ENCODE measurements around the gene GRM4. TPM values are rescaled to one million over a fixed set of nuclear protein-coding genes. Genes with fewer than 3 reads are reported as not detected.

Gene GRM4
- total RNA-seq, 2 experiments from 2014 or later, result 0.05 TPM; not detected in 1

DNA sequence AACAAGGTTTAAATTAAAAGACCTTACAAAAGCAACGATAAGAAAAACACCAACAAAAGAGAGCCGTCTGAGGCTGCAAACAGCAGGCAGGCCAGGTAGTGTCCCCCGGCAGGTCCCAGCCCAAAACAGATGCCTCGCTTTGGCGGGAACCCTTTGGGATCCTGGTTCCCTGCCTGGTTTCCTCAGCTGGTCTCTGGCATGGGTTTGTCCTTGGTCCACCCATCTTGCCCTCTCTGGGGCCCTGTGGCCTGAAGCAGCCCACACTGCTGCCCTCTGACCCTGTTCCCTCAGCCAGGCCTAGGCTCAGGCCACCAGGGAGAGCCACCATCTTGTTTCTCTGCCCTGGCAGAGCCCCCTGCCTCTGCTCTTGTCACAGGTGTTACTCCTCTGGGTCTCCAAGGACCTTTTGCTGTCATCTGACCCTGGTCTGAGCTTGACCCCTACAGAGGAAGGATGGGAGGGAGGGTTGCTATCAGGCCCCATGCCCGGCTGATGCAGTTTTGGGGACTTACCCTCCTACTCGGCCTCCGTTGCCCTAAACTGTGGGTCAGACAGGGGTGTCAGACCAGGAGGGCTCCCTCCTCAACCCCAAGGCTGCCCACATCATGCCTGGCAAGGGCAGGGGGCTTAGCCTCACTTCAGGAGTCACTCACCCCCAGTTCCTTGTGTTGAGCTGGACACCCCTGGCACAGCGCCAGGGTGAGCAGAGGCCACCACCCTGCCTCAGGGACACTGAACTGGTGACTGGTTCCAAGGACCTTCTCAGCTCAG lies 30.6 kb upstream of the GRM4 start:
- intact Hi-C loops (cut with micrococcal nuclease), result no loop called here
- DNase-seq, result no peak
- POLR2A ChIA-PET, result no interaction called here
- Mint-ChIP-seq H3K27ac (no peak overlapping the region), H3K4me3 (no peak overlapping the region), H3K36me3 (no peaks in the 10 kb centered on the region), H3K27me3 (no peaks in the 10 kb centered on the region), H3K9me3 (no peaks in the 10 kb centered on the region), H3K4me1 (ENCODE audit: low read depth) (peaks cover 2% of the 10 kb centered on the region)
- CTCF ChIA-PET, result no interaction called here

DNA sequence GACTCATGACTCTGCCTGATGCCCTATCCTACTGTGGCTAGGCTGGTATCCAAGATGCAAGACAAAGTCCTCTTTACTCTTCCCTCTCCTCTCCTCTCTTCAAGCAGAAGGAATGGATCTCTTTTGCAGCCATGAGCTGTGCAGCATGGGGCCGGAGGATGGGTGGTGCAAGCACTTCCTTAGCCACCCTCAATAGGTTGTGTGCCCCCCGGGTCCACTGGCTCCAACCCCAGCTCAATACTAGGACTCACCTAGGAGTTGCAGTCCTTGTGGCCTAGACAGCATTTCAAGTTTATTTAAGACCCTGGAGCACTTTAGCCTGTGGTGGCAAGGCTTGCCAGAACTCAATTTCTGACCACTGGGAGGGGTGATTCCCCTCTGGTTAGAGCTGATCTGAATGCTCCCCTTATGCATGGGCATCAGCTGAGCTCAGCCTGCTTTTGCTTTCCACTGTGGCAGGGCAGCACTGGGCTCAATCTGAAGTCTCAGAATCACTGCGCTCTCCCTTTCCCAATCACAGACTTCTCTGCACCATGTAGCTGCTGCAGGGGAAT lies 29.0 kb upstream of the GRM4 start:
- Mint-ChIP-seq H3K9me3 (no peaks in the 10 kb centered on the region), H3K4me1 (ENCODE audit: low read depth) (peaks cover 4% of the 10 kb centered on the region), H3K27ac (no peak overlapping the region), H3K36me3 (no peaks in the 10 kb centered on the region), H3K4me3 (no peak overlapping the region), H3K27me3 (no peaks in the 10 kb centered on the region)
- ChIA-PET CTCF (interaction anchor here (1.6 kb wide), 1 partner anchor 22 kb away, joined by 6 read pairs; no protein-coding TSS in a partner anchor), POLR2A (no interaction called here)
- DNase-seq, result peak; percentile 4
- intact Hi-C loops (cut with micrococcal nuclease), result no loop called here

DNA sequence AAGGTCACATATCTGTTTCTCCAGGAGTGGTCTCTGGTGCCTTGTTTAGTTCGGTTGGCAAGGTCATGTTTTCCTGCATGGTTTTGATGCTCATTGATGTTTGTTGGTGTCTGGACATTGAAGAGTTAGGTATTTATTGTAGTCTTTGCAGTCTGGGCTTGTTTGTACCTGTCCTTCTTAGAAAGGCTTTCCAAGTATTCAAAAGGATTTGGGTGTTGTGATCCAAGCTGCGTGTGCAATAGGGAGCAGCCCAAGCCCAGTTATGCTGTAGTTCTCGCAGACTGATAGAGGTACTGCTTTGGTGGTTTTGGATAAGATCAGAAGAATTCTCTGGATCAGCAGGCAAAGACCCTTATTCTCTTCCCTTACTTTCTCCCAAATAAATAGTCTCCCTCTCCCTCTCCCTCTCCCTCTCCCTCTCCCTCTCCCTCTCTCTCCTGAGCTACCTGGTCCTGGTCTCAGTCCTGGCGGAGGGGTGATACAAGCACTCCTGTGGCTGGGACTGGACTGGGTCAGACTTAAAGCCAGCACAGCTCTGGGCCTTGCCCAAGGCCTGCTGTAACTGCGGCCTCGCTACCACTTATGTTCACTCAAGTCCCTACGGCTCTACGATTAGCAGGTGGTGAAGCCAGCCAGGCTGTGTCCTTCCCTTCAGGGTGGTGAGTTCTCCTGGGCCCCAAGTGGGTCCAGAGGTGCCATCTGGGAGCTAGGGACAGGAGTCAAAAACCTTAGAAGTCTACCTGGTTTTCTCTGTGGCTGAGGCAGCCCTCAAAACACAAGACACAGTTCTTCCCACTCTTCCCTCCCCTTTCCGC lies 27.3 kb upstream of the GRM4 start:
- ChIA-PET POLR2A (no interaction called here), CTCF (interaction anchor here (0.7 kb wide), 1 partner anchor 243 kb away, joined by 3 read pairs; no protein-coding TSS in a partner anchor)
- peaks cover 6% of the 10 kb centered on the region for H3K4me1 Mint-ChIP-seq (ENCODE audit: low read depth)
- intact Hi-C loops (cut with micrococcal nuclease), result no loop called here
- H3K36me3 Mint-ChIP-seq, result no peaks in the 10 kb centered on the region
- no peak overlapping the region for H3K27ac Mint-ChIP-seq
- no peaks in the 10 kb centered on the region for H3K27me3 Mint-ChIP-seq
- no peaks in the 10 kb centered on the region for H3K9me3 Mint-ChIP-seq
- H3K4me3 Mint-ChIP-seq, result no peak overlapping the region
- no peak for DNase-seq

DNA sequence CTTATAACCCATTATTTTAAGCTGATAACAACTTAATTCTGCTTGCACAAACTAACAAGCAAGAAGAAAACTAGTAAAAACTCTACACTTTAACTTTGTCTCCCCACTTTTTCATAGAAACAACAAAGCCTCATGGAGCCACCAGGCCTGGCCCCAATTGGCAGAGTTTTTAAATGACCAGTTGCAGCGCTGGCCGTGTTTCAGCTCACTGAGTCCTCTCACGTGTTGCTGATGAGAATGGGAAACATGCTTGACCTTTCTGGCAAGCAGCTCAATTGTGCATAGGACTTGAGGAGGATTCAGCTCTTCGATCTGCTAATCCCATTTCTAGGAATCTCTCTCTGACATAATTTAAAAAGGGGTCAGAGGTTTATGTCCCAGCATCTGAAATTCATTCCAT lies 24.5 kb upstream of the GRM4 start:
- intact Hi-C loops (cut with micrococcal nuclease), result no loop called here
- POLR2A ChIA-PET, result no interaction called here
- CTCF ChIA-PET, result no interaction called here

DNA sequence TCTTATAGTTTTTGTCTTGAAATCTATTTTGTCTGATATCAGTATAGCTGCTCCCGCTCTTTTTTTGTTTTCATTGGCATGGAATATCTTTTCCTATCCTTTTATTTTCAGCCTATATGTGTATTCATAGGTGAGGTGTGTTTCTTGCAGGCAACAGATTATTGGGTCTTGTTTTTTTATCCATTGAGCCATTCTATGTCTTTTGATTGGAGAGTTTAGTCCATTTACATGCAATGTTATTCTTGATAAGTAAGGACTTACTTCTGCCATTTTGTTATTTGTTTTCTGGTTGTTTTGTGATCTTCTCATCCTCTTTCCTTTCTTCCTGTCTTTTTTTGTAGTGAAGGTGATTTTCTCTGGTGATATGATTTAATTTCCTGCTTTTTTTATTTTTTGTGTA lies 24.0 kb upstream of the GRM4 start:
- intact Hi-C loops (cut with micrococcal nuclease), result no loop called here
- Mint-ChIP-seq H3K36me3 (no peaks in the 10 kb centered on the region), H3K27ac (no peak overlapping the region), H3K4me1 (ENCODE audit: low read depth) (peaks cover 6% of the 10 kb centered on the region), H3K4me3 (no peak overlapping the region), H3K27me3 (no peaks in the 10 kb centered on the region), H3K9me3 (peaks cover 3% of the 10 kb centered on the region)
- ChIA-PET CTCF (no interaction called here), POLR2A (no interaction called here)
- DNase-seq, result no peak

More for the DNA sequence above, 24.5 kb upstream of the GRM4 start:
- H3K4me1 Mint-ChIP-seq (ENCODE audit: low read depth), result peaks cover 6% of the 10 kb centered on the region
- no peak for DNase-seq
- peaks cover 3% of the 10 kb centered on the region for H3K9me3 Mint-ChIP-seq
- no peaks in the 10 kb centered on the region for H3K27me3 Mint-ChIP-seq
- no peak overlapping the region for H3K27ac Mint-ChIP-seq
- H3K36me3 Mint-ChIP-seq, result no peaks in the 10 kb centered on the region
- no peak overlapping the region for H3K4me3 Mint-ChIP-seq

DNA sequence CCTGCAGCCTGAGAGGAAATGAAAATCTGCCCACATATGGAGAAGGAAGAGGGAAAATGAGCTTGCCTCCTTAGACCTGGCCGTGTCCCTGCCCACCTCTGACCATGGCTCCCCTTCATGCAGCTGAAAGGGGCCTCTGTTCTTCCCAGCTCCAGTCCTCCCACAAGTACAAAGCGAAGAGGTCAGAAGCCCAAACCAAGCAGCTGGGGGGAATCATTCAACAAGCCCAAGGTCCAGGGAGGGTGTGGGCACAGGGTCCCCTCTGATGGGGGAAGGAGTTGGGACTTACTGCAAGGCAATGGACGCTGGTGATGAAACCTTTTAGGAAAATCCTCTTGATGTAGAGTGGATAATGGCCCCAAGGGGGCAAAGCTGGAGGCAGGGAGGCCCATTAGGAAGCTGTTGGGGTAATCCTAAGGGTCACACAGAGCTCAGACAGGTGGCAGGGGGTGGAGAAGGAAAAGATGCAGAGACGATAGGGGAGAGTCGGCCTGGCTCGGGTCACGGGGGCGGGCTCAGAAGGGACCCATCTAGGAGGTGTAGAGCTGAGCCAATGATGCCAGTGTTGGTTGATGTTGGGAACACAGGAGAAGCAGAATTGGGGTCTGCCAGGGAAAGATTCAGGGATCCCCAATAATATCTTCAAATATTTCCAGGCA lies 16.1 kb upstream of the GRM4 start:
- Mint-ChIP-seq H3K36me3 (no peaks in the 10 kb centered on the region), H3K4me3 (no peak overlapping the region), H3K27me3 (no peaks in the 10 kb centered on the region), H3K27ac (no peak overlapping the region), H3K9me3 (peaks cover 10% of the 10 kb centered on the region), H3K4me1 (ENCODE audit: low read depth) (no peaks in the 10 kb centered on the region)
- POLR2A ChIA-PET, result no interaction called here
- no peak for DNase-seq
- CTCF ChIA-PET, result interaction anchor here (1.0 to 3.7 kb wide), 7 partner anchors 27 to 449 kb away, joined by 3 to 25 read pairs (median 8); no protein-coding TSS in a partner anchor
- intact Hi-C loops (cut with micrococcal nuclease), result loop anchor here (5.0 kb wide), 1 partner anchor 255 kb away; no protein-coding TSS in a partner anchor

DNA sequence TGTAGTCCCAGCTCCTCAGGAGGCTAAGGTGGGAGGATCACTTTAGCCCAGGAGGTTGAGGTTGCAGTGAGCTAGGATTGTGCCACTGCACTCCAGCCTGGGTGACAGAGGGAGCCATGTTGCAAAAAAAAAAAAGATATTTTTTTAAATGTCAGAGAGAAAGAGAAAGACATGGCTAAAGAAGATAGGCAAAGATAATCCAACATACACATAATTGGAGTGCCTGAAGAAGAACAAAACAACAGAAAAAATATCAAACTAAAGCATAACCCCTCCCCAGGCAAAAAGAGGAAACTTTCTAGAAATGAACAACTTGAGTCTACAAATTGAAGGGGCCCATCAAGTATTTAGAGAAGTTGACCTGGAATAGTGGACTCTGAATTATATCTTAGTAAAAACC lies 14.0 kb upstream of the GRM4 start:
- Mint-ChIP-seq H3K27ac (no peak overlapping the region), H3K4me1 (ENCODE audit: low read depth) (no peaks in the 10 kb centered on the region), H3K36me3 (no peaks in the 10 kb centered on the region), H3K9me3 (peaks cover 10% of the 10 kb centered on the region), H3K27me3 (no peaks in the 10 kb centered on the region), H3K4me3 (no peak overlapping the region)
- ChIA-PET POLR2A (no interaction called here), CTCF (no interaction called here)
- DNase-seq, result no peak
- intact Hi-C loops (cut with micrococcal nuclease), result loop anchor here (5.0 kb wide), 1 partner anchor 257 kb away; no protein-coding TSS in a partner anchor

DNA sequence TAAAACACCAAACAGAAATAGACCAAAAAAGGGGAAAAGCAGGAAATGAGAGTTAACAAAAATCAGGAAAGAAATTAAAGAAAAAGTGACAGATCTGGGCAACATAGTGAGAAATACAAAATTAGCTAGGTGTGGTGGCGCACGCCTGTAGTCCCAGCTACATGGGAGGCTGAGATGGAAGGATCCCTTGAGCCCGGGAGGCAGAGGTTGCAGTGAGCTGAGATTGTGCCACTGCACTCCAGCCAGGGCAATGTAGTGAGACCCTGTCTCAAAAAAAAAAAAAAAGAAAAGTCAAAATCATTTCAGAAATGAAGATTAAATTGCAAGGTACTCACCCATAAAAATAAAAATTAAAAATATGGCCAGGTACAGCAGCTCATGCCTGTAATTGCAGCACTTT lies 13.0 kb upstream of the GRM4 start:
- intact Hi-C loops (cut with micrococcal nuclease), result no loop called here
- POLR2A ChIA-PET, result no interaction called here
- no peaks in the 10 kb centered on the region for H3K36me3 Mint-ChIP-seq
- DNase-seq, result no peak
- no peak overlapping the region for H3K4me3 Mint-ChIP-seq
- peaks cover 6% of the 10 kb centered on the region for H3K27me3 Mint-ChIP-seq
- peaks cover 10% of the 10 kb centered on the region for H3K9me3 Mint-ChIP-seq
- CTCF ChIA-PET, result interaction anchor here (0.6 to 0.9 kb wide), 4 partner anchors 24 to 346 kb away, joined by 3 to 5 read pairs (median 3); no protein-coding TSS in a partner anchor
- H3K4me1 Mint-ChIP-seq (ENCODE audit: low read depth), result peaks cover 7% of the 10 kb centered on the region
- H3K27ac Mint-ChIP-seq, result no peak overlapping the region

DNA sequence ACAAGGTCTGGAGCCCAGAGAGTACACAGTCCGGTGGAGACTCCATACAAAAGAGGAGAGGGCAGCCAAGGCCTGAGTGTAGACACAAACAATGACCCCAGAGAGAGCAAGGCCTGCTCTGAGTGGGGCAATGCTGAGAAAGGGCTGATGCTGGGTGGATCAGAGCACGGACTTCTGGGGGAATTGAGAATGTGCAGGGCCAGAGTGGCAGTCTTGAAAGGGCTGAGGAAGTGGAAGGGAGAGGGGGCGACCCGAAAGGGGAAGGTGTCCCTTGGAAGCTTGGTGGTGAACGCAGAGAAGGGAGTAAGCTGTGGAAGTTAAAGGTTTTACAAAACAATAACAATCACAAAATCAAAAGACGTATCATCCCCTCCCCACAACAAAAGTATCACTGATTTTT lies 12.0 kb upstream of the GRM4 start:
- intact Hi-C loops (cut with micrococcal nuclease), result no loop called here
- Mint-ChIP-seq H3K27ac (no peak overlapping the region), H3K9me3 (peaks cover 10% of the 10 kb centered on the region), H3K4me1 (ENCODE audit: low read depth) (peaks cover 7% of the 10 kb centered on the region), H3K4me3 (no peak overlapping the region), H3K36me3 (no peaks in the 10 kb centered on the region), H3K27me3 (peaks cover 15% of the 10 kb centered on the region)
- no peak for DNase-seq
- CTCF ChIA-PET, result interaction anchor here (0.6 to 0.8 kb wide), 2 partner anchors 9 to 11 kb away, joined by 3 to 4 read pairs; no protein-coding TSS in a partner anchor
- POLR2A ChIA-PET, result no interaction called here

DNA sequence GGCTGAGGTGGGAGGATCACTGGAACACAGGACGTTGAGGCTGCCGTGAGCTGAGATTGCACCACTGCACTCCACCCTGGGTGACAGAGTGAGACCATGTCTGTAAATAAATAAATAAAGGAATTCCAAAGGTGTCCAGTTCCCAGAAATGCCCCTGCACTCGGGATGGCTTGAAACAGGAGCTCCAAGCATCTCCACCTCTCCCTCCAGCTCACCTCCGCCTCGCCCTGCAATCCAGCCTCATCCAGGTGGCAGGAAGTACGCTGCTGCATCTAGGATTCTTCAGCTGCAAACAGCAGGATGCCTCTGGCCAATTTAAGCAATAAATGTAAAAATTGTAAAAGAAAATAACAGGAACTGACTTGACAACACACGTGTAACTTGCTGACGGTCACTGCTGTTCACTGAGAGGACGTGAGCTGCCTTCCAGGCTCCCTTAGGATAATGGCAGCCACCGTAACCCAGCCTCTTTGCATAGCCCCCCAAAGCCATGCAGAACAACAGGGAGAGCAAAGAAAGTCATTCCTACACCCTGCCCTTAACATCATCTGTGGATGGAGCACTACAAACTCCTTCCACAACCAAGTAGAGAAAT lies 11.4 kb upstream of the GRM4 start:
- Mint-ChIP-seq H3K36me3 (no peaks in the 10 kb centered on the region), H3K4me1 (ENCODE audit: low read depth) (peaks cover 7% of the 10 kb centered on the region), H3K4me3 (no peak overlapping the region), H3K27me3 (peaks cover 19% of the 10 kb centered on the region), H3K27ac (no peak overlapping the region), H3K9me3 (peaks cover 10% of the 10 kb centered on the region)
- POLR2A ChIA-PET, result no interaction called here
- DNase-seq, result no peak
- intact Hi-C loops (cut with micrococcal nuclease), result no loop called here
- CTCF ChIA-PET, result interaction anchor here (0.6 to 6.4 kb wide), 3 partner anchors 8 to 104 kb away, joined by 3 to 113 read pairs (median 4); no protein-coding TSS in a partner anchor

DNA sequence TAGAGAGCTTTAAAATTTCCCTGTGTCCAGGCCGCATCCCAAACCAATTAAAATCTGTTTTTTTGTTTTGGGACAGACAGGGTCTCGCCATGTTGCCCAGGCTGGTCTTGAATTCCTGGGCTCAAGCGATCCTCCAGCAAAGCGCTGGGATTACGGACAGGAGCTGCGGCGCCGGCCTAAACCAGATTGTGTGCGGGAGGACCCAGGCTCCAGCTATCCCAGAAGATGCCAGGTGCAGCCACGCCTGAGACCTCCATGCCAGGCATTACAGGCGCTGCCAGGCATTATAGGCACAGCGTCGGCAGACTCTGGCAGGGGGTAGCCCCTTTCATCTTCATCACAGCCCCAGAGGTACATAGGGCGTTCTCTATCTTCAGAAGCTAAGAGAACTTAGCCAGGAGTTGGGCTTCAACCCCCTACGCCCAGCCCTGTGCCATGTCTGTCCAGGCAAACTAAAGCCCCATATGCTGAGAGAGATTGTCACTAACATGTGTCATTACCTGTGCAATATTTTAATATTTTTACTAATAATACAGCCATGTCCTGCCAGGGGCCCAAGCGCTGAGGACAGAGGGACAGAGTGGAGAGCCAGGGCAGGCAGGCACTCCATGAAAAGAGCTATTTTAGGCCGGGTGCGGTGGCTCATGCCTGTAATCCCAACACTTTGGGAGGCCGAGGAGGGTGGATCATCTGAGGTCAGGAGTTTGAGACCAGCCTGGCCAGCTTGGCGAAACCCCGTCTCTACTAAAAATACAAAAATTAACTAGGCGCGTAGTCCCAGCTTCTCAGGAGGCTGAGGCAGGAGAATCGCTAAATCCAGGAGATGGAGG lies 9.8 kb upstream of the GRM4 start:
- Mint-ChIP-seq H3K27me3 (peaks cover 34% of the 10 kb centered on the region), H3K4me3 (no peak overlapping the region), H3K27ac (no peak overlapping the region), H3K9me3 (peaks cover 10% of the 10 kb centered on the region), H3K36me3 (no peaks in the 10 kb centered on the region), H3K4me1 (ENCODE audit: low read depth) (peaks cover 7% of the 10 kb centered on the region)
- intact Hi-C loops (cut with micrococcal nuclease), result no loop called here
- ChIA-PET CTCF (interaction anchor here (0.6 to 6.4 kb wide), 18 partner anchors 8 to 920 kb away, joined by 3 to 113 read pairs (median 4); partner anchors contain the start of genes GRM4, IP6K3 and UQCC2), POLR2A (no interaction called here)
- no peak for DNase-seq
